ENCODE measurements around the gene HOXD8. TPM values are rescaled to one million over a fixed set of nuclear protein-coding genes. Genes with fewer than 3 reads are reported as not detected.
A peak's percentile ranks its signal among the peaks of the same experiment; 100 is the strongest.

HOXD8 gene
- total and polyA plus RNA-seq, 9 of the 15 experiments (the other 6 are each of a cell fraction or from before 2014, with no cell fraction given): 0.04 to 0.15 TPM; not detected in 7

GRCh38 chr2:176088048-176088936 is 41.2 kb upstream of the HOXD8 start (continued):
- TF ChIP-seq ZNF740 (CRISPR knock-in tag; IDR thresholded peaks at IDR 0.05) (no peak), ZNF740 (tag; IDR thresholded peaks at IDR 0.05) (0 out of 4 replicates have a peak, but pooled peaks of 1 of the 2 experiments have one; percentile 23), SAFB (IDR thresholded peaks at IDR 0.05; ENCODE audit: borderline replicate concordance, low read depth, low read length) (peak; percentile 47; the same call in 1 of the 2 replicates)

DNA sequence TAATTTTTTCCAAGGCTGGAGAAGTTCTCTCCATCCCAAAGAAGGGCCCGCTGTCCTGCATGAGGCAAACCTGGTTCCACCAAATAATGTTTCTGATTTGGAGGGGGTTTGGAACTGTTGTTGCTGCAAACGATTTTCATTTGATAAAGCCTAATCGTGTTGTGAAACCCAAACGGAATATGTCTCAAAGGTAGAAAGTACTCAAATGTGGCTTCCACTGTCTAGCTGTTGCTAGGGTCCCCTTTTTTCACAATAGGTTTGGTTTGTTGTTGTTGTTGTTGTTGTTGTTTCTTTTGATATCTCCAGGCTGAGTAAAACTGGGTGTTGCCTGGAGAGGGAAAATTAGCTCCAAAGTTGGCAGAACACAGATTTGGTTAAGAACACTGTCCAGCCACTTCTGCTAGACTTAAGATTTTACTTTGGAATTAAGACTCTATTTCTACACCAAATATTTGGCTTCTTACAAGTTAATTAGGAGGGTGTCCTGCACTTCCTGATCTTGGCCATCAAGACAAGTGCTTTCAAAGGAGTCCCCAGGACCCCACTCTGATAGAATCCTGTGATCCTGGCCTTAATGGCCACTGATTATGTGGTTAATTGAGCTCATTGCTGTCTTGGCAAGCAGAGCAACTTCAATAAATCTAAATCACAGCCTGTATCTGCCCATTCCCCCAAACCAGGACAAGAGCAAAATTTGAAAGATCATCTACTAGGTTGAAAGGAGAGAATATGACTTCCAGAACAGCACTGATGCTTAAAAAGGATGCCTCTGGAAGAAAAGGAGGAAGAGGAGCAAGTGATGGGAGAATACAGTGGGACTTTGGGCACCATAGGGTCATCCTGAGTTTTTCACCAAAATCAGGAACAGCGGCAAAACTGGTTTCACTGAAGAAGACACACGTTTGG is 40.3 kb upstream of the HOXD8 start:
- no peak for ATAC-seq
- peaks cover 70 to 84% of the 10 kb centered on the region in 2 experiments for H3K27me3 ChIP-seq (ENCODE audit: control insufficient read depth in 2 of 2, insufficient read depth in 2 of 2, low read length in 2 of 2)

More for the DNA sequence above, 40.3 kb upstream of the HOXD8 start:
- DNase-seq (ENCODE audit: extremely low read depth in 1 of 4, low spot score in 3 of 4): no peak
- H3K9me3 ChIP-seq (replicated peaks; ENCODE audit: control insufficient read depth, insufficient read depth, low read depth, low read length): no peaks in the 10 kb centered on the region; the same call in 1 of the 2 replicates
- ChIA-PET CTCF (ENCODE audit: low intra/inter-chr PET ratio) (interaction anchor here (1.2 to 1.5 kb wide), 2 partner anchors 399 to 722 kb away, joined by 5 to 8 read pairs; no protein-coding TSS in a partner anchor), POLR2A (interaction anchor here (0.6 kb wide), 1 partner anchor 163 kb away, joined by 3 read pairs; no protein-coding TSS in a partner anchor)
- H3K4me2 ChIP-seq (ENCODE audit: insufficient read depth, low read length): no peak overlapping the region
- FAIRE-seq: no peak
- no peak overlapping the region for H3K9ac ChIP-seq (ENCODE audit: insufficient read depth in 1 of 2, low read depth in 2 of 2, low read length in 2 of 2)
- no peak overlapping the region for H2AFZ ChIP-seq (ENCODE audit: low read depth, low read length)
- no TSS peak for BruUV-seq (replicated peaks)
- no peaks in the 10 kb centered on the region for H3K9me1 ChIP-seq (ENCODE audit: control insufficient read depth, insufficient read depth, low read length)
- 0% methylated on average over 6 of the region's 6 CpGs for WGBS (ENCODE audit: insufficient coverage, low coverage, missing lambda C conversion rate)
- H3K4me1 ChIP-seq (replicated peaks in 1 of 2; ENCODE audit: control insufficient read depth in 2 of 2, insufficient read depth in 2 of 2, low read length in 2 of 2): peaks cover 0 to 27% of the 10 kb centered on the region in 2 experiments; a peak in 2 of 5 replicates
- no peak overlapping the region for H3K27ac ChIP-seq (ENCODE audit: extremely low read depth, low read depth, low read length)
- H4K20me1 ChIP-seq (replicated peaks; ENCODE audit: control insufficient read depth, insufficient read depth, low read length): peaks cover 9% of the 10 kb centered on the region; the same call in 1 of the 2 replicates
- no peak overlapping the region for H3K4me3 ChIP-seq
- H3K36me3 ChIP-seq (ENCODE audit: control insufficient read depth, insufficient read depth, low read length): no peaks in the 10 kb centered on the region
- intact Hi-C loops (cut with micrococcal nuclease) (no loop called here), in situ Hi-C loops (cut with MboI) (loop anchor here (10.0 to 25.0 kb wide), 2 partner anchors 664 to 1052 kb away; no protein-coding TSS in a partner anchor)
- TF ChIP-seq BCOR (IDR thresholded peaks at IDR 0.05) (no peak), NBN (IDR thresholded peaks at IDR 0.05; ENCODE audit: low read depth) (no peak), CC2D1A (IDR thresholded peaks at IDR 0.05) (no peak), ZNF175 (CRISPR knock-in tag; IDR thresholded peaks at IDR 0.05; ENCODE audit: low read depth) (no peak), ZNF431 (CRISPR knock-in tag; IDR thresholded peaks at IDR 0.05) (no peak)
- H3K79me2 ChIP-seq (ENCODE audit: control insufficient read depth, insufficient read depth, low read length): no peaks in the 10 kb centered on the region

All from K562 (cell line).